HG03442 (cell line): ENCODE measurements around the gene TTC31.
"Not testable (repeated sequence)": the region's sequence is repeated elsewhere in the genome, so short reads cannot be mapped to it uniquely, and the experiment has no call there.

Experiments
- ATAC-seq: cut with Tn5 transposase; IDR thresholded peaks from one replicate; pipeline ENCODE4 v1.9.1; 2021; ENCODE audit warnings: mild to moderate bottlenecking, moderate library complexity; ENCODE audit not compliant: unreplicated experiment

The TTC31 gene

GRCh38 chr2:74482801-74483674 lies at the start of gene TTC31, which contains the start of gene CCDC142:
TSS of gene TTC31 (plus strand) at chr2:74483081. CDS start at chr2:74483096, 15 bp downstream.
TSS of gene CCDC142 (minus strand) at chr2:74482998. CDS start at chr2:74482837, 161 bp downstream.
- peak; percentile 84 for ATAC-seq

DNA sequence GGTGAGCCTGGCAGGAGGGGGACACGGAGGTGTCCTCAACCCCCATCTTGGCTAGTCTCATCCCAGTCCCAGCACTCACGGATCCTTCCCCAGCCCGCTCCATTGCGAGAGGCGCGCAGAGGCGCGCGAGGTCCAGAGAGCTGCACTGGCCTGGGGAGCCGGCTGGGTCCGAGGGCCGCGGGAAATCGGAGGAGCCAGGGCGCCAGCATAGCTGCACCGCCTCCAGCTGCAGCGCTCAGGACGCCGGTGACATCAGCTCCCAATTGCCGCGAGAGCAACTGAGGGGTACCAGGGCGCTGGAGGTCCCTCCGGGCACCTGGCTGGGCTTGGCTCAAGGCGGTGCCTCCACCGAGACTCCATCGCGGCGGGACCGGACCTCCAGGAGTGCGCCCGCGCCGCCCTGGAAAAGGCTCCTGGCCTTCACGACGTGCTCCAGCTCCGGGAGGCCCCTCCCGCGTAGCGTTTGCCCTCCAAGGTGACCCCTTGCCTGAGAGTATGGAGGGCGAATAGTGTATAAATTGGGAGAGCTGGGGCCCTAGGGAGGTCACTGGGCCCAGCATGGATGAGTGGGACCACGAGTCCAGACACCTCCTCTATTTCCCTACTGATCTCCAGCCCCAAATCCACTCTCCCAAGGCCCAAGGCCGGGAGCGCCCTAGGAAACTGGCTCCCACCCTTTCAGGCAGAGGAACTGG lies 46.6 kb upstream of the TTC31 start:
- no peak for ATAC-seq

GRCh38 chr2:74436848-74437695 lies 45.8 kb upstream of the TTC31 start:
- ATAC-seq = no peak

- no peak for ATAC-seq
Measured at GRCh38 chr2:74438248-74438647, 44.6 kb upstream of the TTC31 start.

DNA sequence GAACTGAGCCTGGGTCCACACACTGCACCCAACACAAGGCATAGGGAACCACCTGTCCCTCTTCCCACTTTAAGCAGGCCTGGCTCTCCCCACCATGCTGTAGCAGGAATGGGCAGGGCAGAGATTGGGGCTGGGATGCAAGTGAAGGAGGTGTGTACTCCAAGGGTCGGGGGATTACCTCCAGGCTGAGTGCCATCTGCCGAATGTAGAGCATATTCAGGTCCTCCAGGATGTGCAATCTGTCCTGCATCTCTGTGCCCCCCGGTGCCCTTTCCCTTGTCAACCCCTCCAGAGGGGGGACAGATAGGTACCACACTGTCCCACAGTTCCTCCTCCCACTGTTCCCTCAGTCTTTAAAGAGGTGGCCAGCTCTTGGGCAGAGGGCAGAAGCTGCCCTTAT lies 43.5 kb upstream of the TTC31 start:
- no peak for ATAC-seq

- ATAC-seq = no peak
Measured at GRCh38 chr2:74439803-74440377, 43.0 kb upstream of the TTC31 start.

DNA sequence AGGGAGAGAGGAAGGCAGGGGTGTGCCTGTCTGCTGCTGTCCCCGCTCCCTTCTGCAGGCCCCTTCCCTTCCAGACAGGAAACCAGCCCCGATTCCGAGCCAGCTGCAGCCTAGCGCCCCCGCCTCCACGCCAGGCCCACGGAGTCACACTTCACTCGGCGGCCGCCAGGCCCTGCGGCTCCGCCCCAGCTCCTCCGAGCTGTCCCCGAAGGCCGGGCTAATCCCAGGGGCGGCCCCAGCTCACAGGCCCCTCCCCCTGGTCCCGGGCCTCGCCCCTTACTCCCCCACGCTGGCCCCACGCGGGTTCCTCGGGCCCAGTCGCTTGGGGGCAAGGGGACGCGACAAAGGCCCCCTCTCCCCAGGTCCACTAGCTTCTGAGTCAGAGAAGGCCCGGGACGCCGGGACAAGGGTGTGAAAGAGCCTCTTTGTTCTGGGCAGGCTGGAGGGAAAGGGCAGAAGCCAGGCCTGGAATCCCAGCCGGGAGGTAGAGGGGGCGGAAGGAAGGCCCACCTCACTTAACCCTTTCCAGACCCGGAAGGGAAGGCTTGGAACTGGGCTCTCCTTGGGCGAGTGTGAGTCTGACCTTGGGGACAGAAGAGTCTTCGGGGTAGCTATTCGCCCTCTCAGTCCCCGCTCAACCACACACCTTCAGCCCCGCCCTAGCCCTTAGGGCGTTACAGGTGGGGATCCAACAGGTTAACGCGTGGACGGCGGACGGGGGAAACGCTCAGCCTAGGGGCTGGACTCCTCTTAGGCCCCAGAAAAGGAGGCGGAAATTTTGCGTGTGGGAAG lies 42.3 kb upstream of the TTC31 start:
- peak; percentile 76 for ATAC-seq

- ATAC-seq = no peak
Measured at GRCh38 chr2:74441170-74441689, 41.7 kb upstream of the TTC31 start.

GRCh38 chr2:74441690-74442482 lies 41.0 kb upstream of the TTC31 start, which contains the start of gene RTKN:
TSS of gene RTKN (minus strand) at chr2:74441937. CDS start at chr2:74441816, 121 bp downstream.
- ATAC-seq = no peak

DNA sequence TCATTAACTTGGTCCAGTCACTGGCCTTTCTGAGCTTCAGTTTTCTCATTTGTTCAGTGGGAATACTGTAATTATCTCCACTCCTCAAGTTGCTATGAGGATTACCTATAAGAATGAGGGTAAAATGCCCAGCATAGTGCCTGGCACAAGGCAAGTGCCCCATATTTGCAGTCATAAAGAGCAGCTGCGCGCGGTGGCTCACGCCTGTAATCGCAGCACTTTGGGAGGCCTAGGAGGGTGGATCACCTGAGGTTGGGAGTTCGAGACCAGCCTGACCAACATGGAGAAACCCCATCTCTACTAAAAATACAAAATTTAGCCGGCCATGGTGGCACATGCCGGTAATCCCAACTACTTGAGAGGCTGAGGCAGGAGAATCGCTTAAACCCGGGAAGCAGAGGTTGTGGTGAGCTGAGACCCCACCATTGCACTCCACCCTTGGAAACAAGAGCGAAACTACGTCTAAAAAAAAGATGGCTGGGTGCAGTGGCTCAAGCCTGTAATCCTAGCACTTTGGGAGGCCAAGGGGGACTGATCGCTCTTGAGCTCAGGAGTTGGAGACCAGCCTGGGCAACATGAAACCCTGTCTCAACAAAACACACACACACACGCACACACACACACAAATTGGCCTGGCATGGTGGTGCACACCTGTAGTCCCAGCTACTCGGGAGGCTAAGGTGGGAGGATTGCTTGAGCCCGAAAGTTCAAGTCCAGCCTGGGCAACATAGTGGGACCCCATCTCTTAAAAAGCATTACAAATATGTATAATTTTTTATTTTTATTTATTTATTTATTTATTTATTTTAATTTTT lies 40.2 kb upstream of the TTC31 start:
- ATAC-seq = not testable (repeated sequence)

- no peak for ATAC-seq
Measured at GRCh38 chr2:74444498-74445318, 38.2 kb upstream of the TTC31 start.

DNA sequence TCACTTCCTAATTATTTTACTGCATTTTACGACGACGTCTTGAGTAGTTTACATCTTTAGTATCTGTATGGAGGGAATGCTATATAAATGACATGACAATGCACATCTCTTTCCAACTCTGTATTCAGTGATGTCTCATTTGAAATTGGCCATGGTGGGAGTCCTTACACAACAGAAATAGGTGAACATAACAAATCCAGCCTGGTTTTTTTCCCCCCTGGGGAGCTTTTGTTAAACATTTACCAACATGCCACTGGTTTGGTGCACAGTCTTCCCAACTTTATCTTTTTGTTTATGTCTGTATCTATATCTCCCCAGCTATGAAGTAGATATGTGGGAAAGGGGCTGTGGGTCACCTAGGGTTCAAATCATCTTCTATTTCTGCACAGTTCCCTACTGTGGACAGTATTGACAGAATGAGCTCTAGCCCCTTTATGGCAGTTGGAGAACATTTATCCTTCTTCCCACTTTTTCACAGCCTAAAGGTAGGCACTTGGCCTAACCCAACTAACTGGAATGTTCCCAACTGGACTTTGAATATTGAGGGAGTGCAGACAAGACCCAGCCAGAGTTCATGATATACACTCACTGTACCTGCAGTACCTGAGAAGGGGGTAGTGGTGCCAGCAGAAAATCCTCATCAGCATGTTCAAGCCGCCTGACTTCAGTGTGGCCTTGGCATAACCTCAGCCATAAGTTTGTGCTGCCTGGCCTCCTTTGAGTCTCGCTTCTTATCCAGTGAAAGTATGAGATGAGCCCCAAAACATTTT lies 35.5 kb upstream of the TTC31 start:
- ATAC-seq = no peak

DNA sequence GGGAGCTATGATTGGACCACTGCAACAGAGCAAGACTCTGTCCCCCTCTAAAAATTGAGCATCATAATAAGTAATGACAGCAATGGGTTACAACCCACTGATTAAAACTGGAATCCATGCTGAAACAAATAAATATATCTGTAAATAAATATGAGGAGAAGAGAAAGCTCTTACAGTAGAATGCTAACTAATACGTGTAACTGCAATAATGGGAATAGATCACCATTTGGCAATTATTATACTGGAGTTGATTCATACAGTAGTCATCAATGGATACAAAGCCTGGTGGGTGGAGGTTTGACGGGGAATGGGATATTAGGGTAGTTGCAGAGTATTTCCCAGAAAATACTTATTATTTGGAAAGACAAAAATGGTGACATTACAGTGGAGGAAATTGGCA lies 34.1 kb upstream of the TTC31 start:
- ATAC-seq = no peak

- ATAC-seq = no peak
Measured at GRCh38 chr2:74450570-74451190, 32.2 kb upstream of the TTC31 start.

GRCh38 chr2:74454654-74455511 lies 28.0 kb upstream of the TTC31 start, which contains the start of gene INO80B:
TSS of gene INO80B (plus strand) at chr2:74455087. CDS start at chr2:74455117, 30 bp downstream.
- ATAC-seq = peak; percentile 41
